Endometrial microvascular endothelial cells (primary cell): Measurements from ENCODE around the gene C2orf92. TPM values are rescaled to one million over a fixed set of nuclear protein-coding genes. Genes with fewer than 3 reads are reported as not detected.
"Not testable (repeated sequence)": the region's sequence is repeated elsewhere in the genome, so short reads cannot be mapped to it uniquely, and the experiment has no call there.

Experiments used
- in situ Hi-C: cut with HindIII; loops from 2 replicates; pipeline ENCODE4 v1.10.0; 2017; ENCODE audit warnings: low sequenced_read_pairs, low pct_unique_long_range_greater_than_20kb; ENCODE audit errors: inconsistent ontology term
- total RNA-seq: library from RNA; depleted of rRNA; stranded (reverse); fragments of >200 nt; gene quantifications from one replicate; pipeline ENCODE4 v1.2.3, GENCODE V29; 2015; ENCODE audit errors: inconsistent ontology term

C2orf92 gene
- total RNA-seq = not detected

GRCh38 chr2:97669448-97669847 lies at the start of gene C2orf92:
C2orf92 (plus strand) TSS chr2:97669713; CDS start chr2:97669789, 76 bp downstream.
- in situ Hi-C loops = no loop called here

- in situ Hi-C loops = not testable (repeated sequence)
Observed at GRCh38 chr2:97620492-97620891, 49.0 kb upstream of the C2orf92 start.

GRCh38 chr2:97622976-97623375 lies 46.5 kb upstream of the C2orf92 start:
- in situ Hi-C loops = not testable (repeated sequence)

- in situ Hi-C loops = not testable (repeated sequence)
Observed at GRCh38 chr2:97625354-97626048, 44.0 kb upstream of the C2orf92 start.

- in situ Hi-C loops = not testable (repeated sequence)
Observed at GRCh38 chr2:97626049-97626430, 43.5 kb upstream of the C2orf92 start.

GRCh38 chr2:97644023-97644717 lies 25.3 kb upstream of the C2orf92 start:
- in situ Hi-C loops = no loop called here

GRCh38 chr2:97645112-97645694 lies 24.3 kb upstream of the C2orf92 start:
- in situ Hi-C loops = no loop called here

- in situ Hi-C loops = no loop called here
Observed at GRCh38 chr2:97645695-97646629, 23.6 kb upstream of the C2orf92 start, which contains the start of gene COX5B. COX5B (plus strand) TSS chr2:97646062; CDS start chr2:97646087, 25 bp downstream.

- in situ Hi-C loops = no loop called here
Observed at GRCh38 chr2:97646977-97647376, 22.5 kb upstream of the C2orf92 start.

GRCh38 chr2:97651114-97651513 lies 18.4 kb upstream of the C2orf92 start:
- in situ Hi-C loops = no loop called here

GRCh38 chr2:97653473-97653872 lies 16.0 kb upstream of the C2orf92 start:
- in situ Hi-C loops = no loop called here

- in situ Hi-C loops = no loop called here
Observed at GRCh38 chr2:97653874-97654273, 15.6 kb upstream of the C2orf92 start.

GRCh38 chr2:97654309-97654708 lies 15.2 kb upstream of the C2orf92 start:
- in situ Hi-C loops = no loop called here

GRCh38 chr2:97654791-97655190 lies 14.7 kb upstream of the C2orf92 start:
- in situ Hi-C loops = no loop called here

- in situ Hi-C loops = no loop called here
Observed at GRCh38 chr2:97656129-97656755, 13.3 kb upstream of the C2orf92 start.

GRCh38 chr2:97656905-97657587 lies 12.5 kb upstream of the C2orf92 start:
- in situ Hi-C loops = no loop called here

- in situ Hi-C loops = no loop called here
Observed at GRCh38 chr2:97657986-97658690, 11.4 kb upstream of the C2orf92 start.
